DMS 273 treated with DMSO at 0.1 percent for 48 hours (cell line): ENCODE results near the gene FOXB1.

ENCODE experiments used
- DNase-seq: peaks from one replicate; lab custom pipeline; 2025; lab: John Stamatoyannopoulos, UW

Gene FOXB1

GRCh38 chr15:60004009-60004845, at the start of gene FOXB1:
FOXB1 (plus strand) TSS chr15:60004311; CDS start chr15:60004964, 653 bp downstream.
- DNase-seq: no peak

GRCh38 chr15:59958288-59958687, 45.8 kb upstream of the FOXB1 start:
- DNase-seq: no peak

GRCh38 chr15:59960318-59960717, 43.8 kb upstream of the FOXB1 start:
- no peak for DNase-seq

GRCh38 chr15:59963322-59963721, 40.8 kb upstream of the FOXB1 start:
- no peak for DNase-seq

- no peak for DNase-seq
Observed at GRCh38 chr15:59963925-59964324, 40.2 kb upstream of the FOXB1 start.

- no peak for DNase-seq
Observed at GRCh38 chr15:59965741-59966140, 38.4 kb upstream of the FOXB1 start.

GRCh38 chr15:59966262-59966661, 37.8 kb upstream of the FOXB1 start:
- no peak for DNase-seq

- no peak for DNase-seq
Observed at GRCh38 chr15:59968314-59968713, 35.8 kb upstream of the FOXB1 start.

- no peak for DNase-seq
Observed at GRCh38 chr15:59972241-59972640, 31.9 kb upstream of the FOXB1 start.

GRCh38 chr15:59976480-59977271, 27.4 kb upstream of the FOXB1 start:
- DNase-seq: no peak

- DNase-seq: no peak
Observed at GRCh38 chr15:59991834-59992233, 12.3 kb upstream of the FOXB1 start.

GRCh38 chr15:59993041-59993750, 10.9 kb upstream of the FOXB1 start:
- DNase-seq: no peak

GRCh38 chr15:59993950-59994401, 10.1 kb upstream of the FOXB1 start:
- DNase-seq: no peak

- DNase-seq: no peak
Observed at GRCh38 chr15:59994526-59994887, 9.6 kb upstream of the FOXB1 start.

- no peak for DNase-seq
Observed at GRCh38 chr15:59994888-59995557, 9.1 kb upstream of the FOXB1 start.

GRCh38 chr15:59995568-59996297, 8.4 kb upstream of the FOXB1 start:
- DNase-seq: no peak

- no peak for DNase-seq
Observed at GRCh38 chr15:59996298-59997041, 7.6 kb upstream of the FOXB1 start.

- DNase-seq: no peak
Observed at GRCh38 chr15:59997070-59997701, 6.9 kb upstream of the FOXB1 start.

GRCh38 chr15:59998305-59998949, 5.7 kb upstream of the FOXB1 start:
- no peak for DNase-seq
